Transverse colon (tissue), 4 donors: ENCODE data around the gene EIF2S1. TPM values are rescaled to one million over a fixed set of nuclear protein-coding genes. Genes with fewer than 3 reads are reported as not detected.

Experiments used
- DNase-seq: peaks from one replicate; pipeline ENCODE4 v3.0.0-alpha.2; 2019
- H3K27ac ChIP-seq, 4 donors: fragments of 200-600 bp; sonication (generic); 2 replicates each; pipeline ENCODE4 v1.5.1; 2016 to 2018; ENCODE audit warnings: inconsistent platforms in 4 of 4
- H3K27me3 ChIP-seq: fragments of 200-600 bp; sonication (generic); 2 replicates; pipeline ENCODE4 v1.5.1; 2017; ENCODE audit warnings: inconsistent platforms
- H3K36me3 ChIP-seq, 4 donors: fragments of 200-600 bp; sonication (generic); 2 replicates each; pipeline ENCODE4 v1.5.1; 2017 to 2019; ENCODE audit warnings: inconsistent platforms in 4 of 4
- H3K4me1 ChIP-seq, 4 donors: fragments of 200-600 bp; sonication (generic); 2 replicates each; pipeline ENCODE4 v1.5.1; 2017 to 2020; ENCODE audit warnings: inconsistent platforms in 4 of 4
- H3K4me3 ChIP-seq, 4 donors: fragments of 200-600 bp; sonication (generic); 1 replicate in 1 of 4; 2 replicates in 3 of 4; pipeline versions ENCODE4 v1.5.1 to v1.6.1; 2017 to 2019; ENCODE audit warnings: inconsistent platforms in 4 of 4
- H3K9me3 ChIP-seq, 2 donors: fragments of 200-600 bp; sonication (generic); 2 replicates each; pipeline ENCODE4 v1.5.1; 2017 to 2019; ENCODE audit warnings: inconsistent platforms in 2 of 2
- CTCF ChIP-seq, 5 experiments: fragments of 200-600 bp in 3 of 5; fragments of 450-650 bp in 2 of 5; sonication (generic) in 3 of 5; IDR thresholded peaks; 1 replicate in 2 of 5; 2 replicates in 3 of 5; pipeline ENCODE4 v1.5.1; 2016 to 2017; ENCODE audit warnings: antibody characterized with exemption in 5 of 5, inconsistent platforms in 3 of 5, mild to moderate bottlenecking in 2 of 5, moderate library complexity in 1 of 5
- EP300 ChIP-seq: sonication (generic); formaldehyde crosslinking; IDR thresholded peaks from one replicate; pipeline ENCODE4 v1.6.1; 2017; ENCODE audit warnings: antibody characterized with exemption, low read depth
- POLR2A ChIP-seq: fragments of 450-650 bp; IDR thresholded peaks from one replicate; pipeline ENCODE4 v1.6.1; 2016; ENCODE audit warnings: antibody characterized with exemption, mild to moderate bottlenecking, moderate library complexity
- POLR2AphosphoS5 ChIP-seq, 3 donors: sonication (generic); formaldehyde crosslinking; IDR thresholded peaks; one replicate each; pipeline ENCODE4 v1.6.1; 2016; ENCODE audit warnings: antibody characterized with exemption in 3 of 3
- WGBS, 2 donors: methylation state at CpG; one replicate each; pipeline ENCODE4 v1.1.5; 2018; ENCODE audit warnings: low coverage in 1 of 2; 5-methylcytosine and 5-hydroxymethylcytosine counted together
- in situ Hi-C, 4 donors: fragments of 200-750 bp; cut with MboI; loops; one replicate each; pipeline versions ENCODE4 v1.15.0 to v1.15.1; 2017; ENCODE audit warnings: low sequenced_read_pairs in 3 of 4, low pct_ligation_motif_present in 1 of 4, low pct_unique_long_range_greater_than_20kb in 1 of 4
- intact Hi-C: fragments of 100-400 bp; cut with DNase I; formaldehyde crosslinking; loops from one replicate; pipeline ENCODE4 v1.15.1; 2023; ENCODE audit warnings: low total_unique reads
- total RNA-seq, 4 donors: library from RNA; depleted of rRNA; stranded (reverse); fragments of >200 nt; gene quantifications; one replicate each; pipeline ENCODE4 v1.1.0, GENCODE V29; 2016

The EIF2S1 gene
- total RNA-seq, 4 donors from 2014 or later: 7.1 to 51.7 (median 21.7) TPM

GRCh38 chr14:67370830-67371229, 10.7 kb downstream of the EIF2S1 start:
- intact Hi-C loops (no loop called here), in situ Hi-C loops (no loop called here)
- no peak overlapping the region for H3K27ac ChIP-seq
- H3K9me3 ChIP-seq: no peaks in the 10 kb centered on the region
- no peak overlapping the region for H3K4me3 ChIP-seq
- no peak for DNase-seq
- peaks cover 0 to 63% (median 23%) of the 10 kb centered on the region in 4 donors for H3K36me3 ChIP-seq
- no peaks in the 10 kb centered on the region for H3K27me3 ChIP-seq
- TF ChIP-seq POLR2A (no peak), CTCF (IDR thresholded peaks at IDR 0.05) (no peak), EP300 (no peak)
- WGBS, 2 donors: 80 to 92% methylated on average over 3 to 5 of the region's 5 CpGs
- H3K4me1 ChIP-seq: no peaks in the 10 kb centered on the region

GRCh38 chr14:67371247-67372148, 11.4 kb downstream of the EIF2S1 start:
- Histone ChIP-seq H3K27me3 (no peaks in the 10 kb centered on the region), H3K4me1 (no peaks in the 10 kb centered on the region), H3K36me3 (peaks cover 0 to 63% (median 23%) of the 10 kb centered on the region in 4 donors), H3K9me3 (no peaks in the 10 kb centered on the region), H3K27ac (no peak overlapping the region), H3K4me3 (no peak overlapping the region)
- no peak for DNase-seq
- 90 to 96% methylated on average over 4 of the region's 4 CpGs for WGBS, 2 donors
- in situ Hi-C loops (no loop called here), intact Hi-C loops (no loop called here)
- no peak for TF ChIP-seq POLR2A
- no peak for TF ChIP-seq CTCF (IDR thresholded peaks at IDR 0.05)
- TF ChIP-seq EP300: no peak
- TF ChIP-seq POLR2AphosphoS5 (IDR thresholded peaks at IDR 0.05): no peak

- Histone ChIP-seq H3K4me1 (no peaks in the 10 kb centered on the region), H3K4me3 (no peak overlapping the region), H3K36me3 (peaks cover 0 to 65% (median 24%) of the 10 kb centered on the region in 4 donors), H3K9me3 (no peaks in the 10 kb centered on the region), H3K27ac (no peak overlapping the region), H3K27me3 (no peaks in the 10 kb centered on the region)
- intact Hi-C loops (no loop called here), in situ Hi-C loops (no loop called here)
- no peak for TF ChIP-seq EP300
- TF ChIP-seq POLR2A: no peak
- no peak for TF ChIP-seq POLR2AphosphoS5 (IDR thresholded peaks at IDR 0.05)
- TF ChIP-seq CTCF (IDR thresholded peaks at IDR 0.05): no peak
- whole genome bisulfite sequencing, 2 donors: 95 to 100% methylated on average over 1 of the region's 1 CpG
- no peak for DNase-seq
Measured at GRCh38 chr14:67372833-67373232, 12.7 kb downstream of the EIF2S1 start.

GRCh38 chr14:67373347-67373746, 13.2 kb downstream of the EIF2S1 start:
- no peak overlapping the region for H3K27ac ChIP-seq
- H3K4me1 ChIP-seq: no peaks in the 10 kb centered on the region
- TF ChIP-seq POLR2AphosphoS5 (IDR thresholded peaks at IDR 0.05) (no peak), POLR2A (no peak), CTCF (IDR thresholded peaks at IDR 0.05) (no peak), EP300 (no peak)
- no peaks in the 10 kb centered on the region for H3K27me3 ChIP-seq
- no peaks in the 10 kb centered on the region for H3K9me3 ChIP-seq
- no peak for DNase-seq
- 82 to 94% methylated on average over 2 of the region's 2 CpGs for WGBS, 2 donors
- in situ Hi-C loops (no loop called here), intact Hi-C loops (no loop called here)
- no peak overlapping the region for H3K4me3 ChIP-seq
- peaks cover 0 to 64% (median 25%) of the 10 kb centered on the region in 4 donors for H3K36me3 ChIP-seq
